Left kidney (tissue), 2 donors: ENCODE measurements around the gene DLD. TPM values are rescaled to one million over a fixed set of nuclear protein-coding genes. Genes with fewer than 3 reads are reported as not detected.

ENCODE experiments used
- DNase-seq: peaks from one replicate; pipeline ENCODE4 v3.0.0-alpha.2; 2013
- polyA plus RNA-seq: library from polyadenylated mRNA; unstranded; fragments of 120-200 nt; gene quantifications from one replicate; pipeline ENCODE4 v1.2.1, GENCODE V29; 2013; ENCODE audit not compliant: insufficient read length

DLD gene
- polyA plus RNA-seq, 1 donor: 127 TPM

- no peak for DNase-seq
These were observed 78.9 kb downstream of the DLD start for GRCh38 chr7:107969856-107970255.

Other genes with a start within 250 kb of the DLD start
- 3.7 TPM for gene SLC26A4, start 230.4 kb upstream of the DLD start, polyA plus RNA-seq
- 33.7 TPM for gene CBLL1, start 147.0 kb upstream of the DLD start, polyA plus RNA-seq
- gene SLC26A3, start 88.0 kb upstream of the DLD start, polyA plus RNA-seq: 0.10 TPM
- 826 TPM for gene LAMB1, start 112.0 kb downstream of the DLD start, polyA plus RNA-seq
- gene LAMB4, start 239.2 kb downstream of the DLD start, polyA plus RNA-seq: 4.3 TPM